B cell (primary cell): ENCODE results near the gene PDE11A. TPM values are rescaled to one million over a fixed set of nuclear protein-coding genes. Genes with fewer than 3 reads are reported as not detected.

Experiments
- ATAC-seq: fragments of 200-7000 bp; cut with Tn5 transposase; one replicate; pipeline ENCODE4 v1.10.0; 2021; ENCODE audit warnings: low read depth, mild to moderate bottlenecking, moderate number of reproducible peaks, moderate library complexity
- CTCF ChIA-PET: fragments of 350-600 bp; sonication (Branson Sonifier 250); formaldehyde crosslinking; loops from one replicate; lab custom pipeline; 2021; ENCODE audit warnings: antibody characterized with exemption, inconsistent platforms; lab: Charles Lee
- POLR2A ChIA-PET: fragments of 350-600 bp; sonication (Branson Sonifier 250); formaldehyde crosslinking; loops from one replicate; lab custom pipeline; 2021; ENCODE audit warnings: antibody characterized with exemption; lab: Charles Lee
- DNase-seq: peaks from one replicate; pipeline ENCODE4 v3.0.0; 2013
- H2AFZ ChIP-seq: 2 replicates; pipeline ENCODE4 v1.6.1; 2012; ENCODE audit warnings: mild to moderate bottlenecking, low read depth, low read length; ENCODE audit not compliant: insufficient read depth, poor library complexity, severe bottlenecking
- H3K27ac ChIP-seq, 2 donors: 1 replicate in 1 of 2; 2 replicates in 1 of 2; pipeline ENCODE4 v1.5.1; 2012 to 2013; ENCODE audit warnings: low read length in 2 of 2, mild to moderate bottlenecking in 2 of 2, moderate library complexity in 1 of 2
- H3K27me3 ChIP-seq, 4 experiments: fragments of 200-600 bp in 1 of 4; sonication (generic) in 1 of 4; replicated peaks in 1 of 4; 1 replicate in 2 of 4; 2 replicates in 2 of 4; pipeline versions ENCODE4 v1.6.1 to v1.7.0; 2013 to 2016; ENCODE audit warnings: low read length in 3 of 4, mild to moderate bottlenecking in 2 of 4, mixed read lengths in 1 of 4, moderate library complexity in 1 of 4; ENCODE audit not compliant: insufficient read depth in 4 of 4, control insufficient read depth in 3 of 4; ENCODE audit errors: control extremely low read depth in 1 of 4
- H3K36me3 ChIP-seq, 2 experiments: replicated peaks in 1 of 2; 1 replicate in 1 of 2; 2 replicates in 1 of 2; pipeline versions ENCODE4 v1.6.1 to v1.7.1; 2013; ENCODE audit warnings: low read length in 1 of 2; ENCODE audit not compliant: insufficient read depth in 2 of 2, control insufficient read depth in 1 of 2; ENCODE audit errors: control extremely low read depth in 1 of 2, extremely low read depth in 1 of 2
- H3K4me1 ChIP-seq, 2 donors: fragments of 200-600 bp in 1 of 2; sonication (generic) in 1 of 2; 1 replicate in 1 of 2; 2 replicates in 1 of 2; pipeline versions ENCODE4 v1.5.1 to v1.6.1; 2013 to 2017; ENCODE audit warnings: low read length in 2 of 2; ENCODE audit not compliant: control insufficient read depth in 2 of 2, insufficient read depth in 2 of 2
- H3K4me2 ChIP-seq: replicated peaks from 2 replicates; pipeline ENCODE3; 2012; ENCODE audit warnings: mild to moderate bottlenecking, low read depth, low read length; ENCODE audit not compliant: poor library complexity, severe bottlenecking
- H3K4me3 ChIP-seq, 5 experiments: fragments of 200-600 bp in 1 of 5; sonication (generic) in 1 of 5; 1 replicate in 3 of 5; 2 replicates in 2 of 5; pipeline versions ENCODE4 v1.5.1 to v1.7.0; 2011 to 2016; ENCODE audit warnings: low read length in 4 of 5, mild to moderate bottlenecking in 4 of 5, low read depth in 2 of 5, control low read depth in 1 of 5, moderate library complexity in 1 of 5; ENCODE audit not compliant: insufficient read depth in 1 of 5; ENCODE audit errors: control extremely low read depth in 1 of 5, extremely low read depth in 1 of 5
- H3K79me2 ChIP-seq: fragments of 200-600 bp; sonication (generic); one replicate; pipeline ENCODE4 v1.6.0; 2016; ENCODE audit warnings: low read length; ENCODE audit not compliant: control insufficient read depth, insufficient read depth
- H3K9ac ChIP-seq: fragments of 200-600 bp; sonication (generic); 2 replicates; pipeline ENCODE4 v1.6.1; 2017; ENCODE audit warnings: mild to moderate bottlenecking, low read length, moderate library complexity
- H3K9me3 ChIP-seq, 3 donors: one replicate each; pipeline versions ENCODE4 v1.6.1 to v1.7.1; 2013; ENCODE audit warnings: low read length in 2 of 3; ENCODE audit not compliant: control insufficient read depth in 2 of 3, insufficient read depth in 1 of 3; ENCODE audit errors: control extremely low read depth in 1 of 3
- H4K20me1 ChIP-seq: 2 replicates; pipeline ENCODE4 v1.6.0; 2012; ENCODE audit warnings: mild to moderate bottlenecking, low read length; ENCODE audit not compliant: insufficient read depth, control insufficient read depth, poor library complexity, severe bottlenecking
- H3K27ac Mint-ChIP-seq: one replicate; pipeline ENCODE4 v1.8.0; 2021; ENCODE audit warnings: mixed read lengths
- H3K27me3 Mint-ChIP-seq: one replicate; pipeline ENCODE4 v1.8.0; 2021; ENCODE audit warnings: mixed read lengths
- H3K4me1 Mint-ChIP-seq: one replicate; pipeline ENCODE4 v1.8.0; 2021; ENCODE audit warnings: mixed read lengths
- H3K4me3 Mint-ChIP-seq: one replicate; pipeline ENCODE4 v1.8.0; 2021; ENCODE audit warnings: mixed read lengths
- H3K9me3 Mint-ChIP-seq: one replicate; pipeline ENCODE4 v1.8.0; 2022; ENCODE audit warnings: mixed read lengths; ENCODE audit not compliant: insufficient read depth
- EZH2 ChIP-seq: IDR thresholded peaks from 2 replicates; pipeline ENCODE4 v1.6.1; 2012; ENCODE audit warnings: borderline replicate concordance, low read depth, mild to moderate bottlenecking, moderate library complexity, low read length; ENCODE audit not compliant: insufficient read depth, poor library complexity, severe bottlenecking
- WGBS: methylation state at CpG from one replicate; pipeline ENCODE4 v1.1.5; 2013; ENCODE audit warnings: missing lambda C conversion rate; ENCODE audit not compliant: insufficient coverage; 5-methylcytosine and 5-hydroxymethylcytosine counted together
- intact Hi-C: fragments of 100-400 bp; cut with micrococcal nuclease; formaldehyde crosslinking; loops from one replicate; pipeline ENCODE4 v1.10.0; 2022
- polyA plus RNA-seq: library from polyadenylated mRNA; depleted of rRNA; stranded (reverse); fragments of >200 nt; gene quantifications from 2 replicates; pipeline ENCODE4 v1.2.3, GENCODE V29; 2012
- total RNA-seq, 2 donors: library from RNA; stranded (reverse); fragments of 120-200 nt in 1 of 2; gene quantifications; 1 replicate in 1 of 2; 2 replicates in 1 of 2; pipeline versions ENCODE4 v1.2.3 to v1.2.4, GENCODE V29; 2013 to 2022
- TF ChIP-seq, protein P1 (sequence below): fragments of 200-600 bp; IDR thresholded peaks from one replicate; pipeline ENCODE4 v1.8.0; 2022; ENCODE audit warnings: antibody characterized with exemption, mild to moderate bottlenecking

Gene PDE11A
- total and polyA plus RNA-seq, 2 donors (not counting 1 experiment from before 2014, with no cell fraction given): 0.25 TPM; not detected in 1

DNA sequence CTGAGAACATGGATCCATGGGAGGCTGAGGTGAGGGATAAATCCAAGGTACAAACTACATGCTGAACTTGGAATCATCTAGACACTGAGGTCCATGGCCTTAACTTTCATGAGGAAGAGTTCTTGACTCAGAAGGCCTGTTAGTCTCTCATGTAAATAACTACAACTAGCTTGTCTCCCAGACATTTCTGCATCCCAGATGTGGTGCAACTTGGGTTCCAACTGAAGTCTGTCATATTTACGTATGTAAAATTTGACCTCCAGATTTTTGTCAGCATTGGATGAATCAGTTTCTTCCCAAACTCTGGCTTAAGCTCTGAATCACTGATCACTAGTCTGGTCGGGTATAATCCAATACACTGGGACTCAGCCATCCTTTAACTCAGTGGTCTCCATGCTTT, 306.9 kb downstream of the PDE11A start:
- Mint-ChIP-seq H3K9me3 (no peaks in the 10 kb centered on the region), H3K4me1 (peaks cover 9% of the 10 kb centered on the region), H3K4me3 (no peak overlapping the region), H3K27me3 (peaks cover 18% of the 10 kb centered on the region), H3K27ac (no peak overlapping the region)
- Histone ChIP-seq H2AFZ (no peak overlapping the region), H3K4me3 (no peak overlapping the region), H3K79me2 (no peaks in the 10 kb centered on the region), H4K20me1 (no peaks in the 10 kb centered on the region), H3K27me3 (peaks cover 0 to 4% (median 0%) of the 10 kb centered on the region in 4 experiments), H3K36me3 (no peaks in the 10 kb centered on the region), H3K27ac (no peak overlapping the region), H3K9ac (no peak overlapping the region), H3K4me1 (peaks cover 4 to 5% of the 10 kb centered on the region in 2 donors), H3K9me3 (no peaks in the 10 kb centered on the region), H3K4me2 (no peak overlapping the region)
- DNase-seq (no peak), ATAC-seq (no peak)
- intact Hi-C loops: loop anchor here (10.0 kb wide), 1 partner anchor 131 kb away; no protein-coding TSS in a partner anchor
- no peak for TF ChIP-seq EZH2
- TF ChIP-seq, protein P1, sequence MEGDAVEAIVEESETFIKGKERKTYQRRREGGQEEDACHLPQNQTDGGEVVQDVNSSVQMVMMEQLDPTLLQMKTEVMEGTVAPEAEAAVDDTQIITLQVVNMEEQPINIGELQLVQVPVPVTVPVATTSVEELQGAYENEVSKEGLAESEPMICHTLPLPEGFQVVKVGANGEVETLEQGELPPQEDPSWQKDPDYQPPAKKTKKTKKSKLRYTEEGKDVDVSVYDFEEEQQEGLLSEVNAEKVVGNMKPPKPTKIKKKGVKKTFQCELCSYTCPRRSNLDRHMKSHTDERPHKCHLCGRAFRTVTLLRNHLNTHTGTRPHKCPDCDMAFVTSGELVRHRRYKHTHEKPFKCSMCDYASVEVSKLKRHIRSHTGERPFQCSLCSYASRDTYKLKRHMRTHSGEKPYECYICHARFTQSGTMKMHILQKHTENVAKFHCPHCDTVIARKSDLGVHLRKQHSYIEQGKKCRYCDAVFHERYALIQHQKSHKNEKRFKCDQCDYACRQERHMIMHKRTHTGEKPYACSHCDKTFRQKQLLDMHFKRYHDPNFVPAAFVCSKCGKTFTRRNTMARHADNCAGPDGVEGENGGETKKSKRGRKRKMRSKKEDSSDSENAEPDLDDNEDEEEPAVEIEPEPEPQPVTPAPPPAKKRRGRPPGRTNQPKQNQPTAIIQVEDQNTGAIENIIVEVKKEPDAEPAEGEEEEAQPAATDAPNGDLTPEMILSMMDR: no peak
- ChIA-PET POLR2A (no interaction called here), CTCF (interaction anchor here (1.0 to 6.6 kb wide), 5 partner anchors 14 to 601 kb away, joined by 3 to 66 read pairs (median 6); no protein-coding TSS in a partner anchor)
- WGBS: 89% methylated on average over 1 of the region's 2 CpGs

DNA sequence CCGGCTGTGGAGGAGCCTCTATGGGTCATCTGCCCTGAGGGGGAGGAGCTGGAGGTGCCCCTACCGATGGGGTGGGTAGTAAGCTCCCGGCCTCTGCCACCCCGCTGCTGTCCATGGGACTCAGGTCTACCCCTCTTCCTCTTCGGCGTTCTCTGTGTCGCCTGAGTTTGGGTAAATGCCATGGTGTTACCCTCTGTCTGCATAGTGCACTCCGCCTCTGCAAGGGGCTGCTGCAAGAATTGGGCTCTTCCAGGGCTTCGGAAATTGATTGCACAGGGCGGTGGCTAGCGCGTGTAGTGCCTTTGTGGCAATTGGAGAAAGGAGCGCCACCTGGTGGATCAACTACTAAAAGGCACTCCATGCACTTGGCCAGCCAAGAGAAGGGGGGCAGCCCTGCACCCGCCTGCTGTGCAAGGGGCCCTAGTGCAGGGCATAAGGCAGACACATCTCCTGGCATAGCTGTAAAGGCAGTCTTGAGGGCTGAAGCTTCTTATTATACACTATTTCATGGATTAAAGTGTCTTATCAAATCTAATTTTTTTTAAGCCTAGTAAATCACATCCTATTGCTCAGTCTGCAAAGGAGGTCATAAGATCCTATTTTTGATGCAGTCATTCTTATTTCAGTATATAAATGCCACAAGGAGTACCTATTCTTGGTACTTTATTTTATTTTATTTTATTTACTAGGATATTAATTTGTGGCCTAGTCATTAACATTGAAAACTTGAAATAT, 308.9 kb downstream of the PDE11A start:
- CTCF ChIA-PET: interaction anchor here (0.5 to 6.6 kb wide), 15 partner anchors 9 to 1637 kb away, joined by 3 to 66 read pairs (median 8); no protein-coding TSS in a partner anchor

More for the DNA sequence above, 308.9 kb downstream of the PDE11A start:
- ATAC-seq (peak; percentile 97), DNase-seq (peak; percentile 80)
- H3K9me3 Mint-ChIP-seq: no peaks in the 10 kb centered on the region
- H3K27me3 ChIP-seq: peaks cover 0 to 6% (median 0%) of the 10 kb centered on the region in 4 experiments
- H3K9me3 ChIP-seq: no peaks in the 10 kb centered on the region
- H3K79me2 ChIP-seq: no peaks in the 10 kb centered on the region
- no peaks in the 10 kb centered on the region for H4K20me1 ChIP-seq
- POLR2A ChIA-PET: no interaction called here
- peaks cover 23% of the 10 kb centered on the region for H3K27me3 Mint-ChIP-seq
- peaks cover 9% of the 10 kb centered on the region for H3K4me1 Mint-ChIP-seq
- H3K27ac ChIP-seq: no peak overlapping the region
- peaks cover 4 to 5% of the 10 kb centered on the region in 2 donors for H3K4me1 ChIP-seq
- H3K9ac ChIP-seq: no peak overlapping the region
- WGBS: 39% methylated on average over 11 of the region's 14 CpGs
- intact Hi-C loops: loop anchor here (1.0 to 10.0 kb wide), 3 partner anchors 129 to 599 kb away; no protein-coding TSS in a partner anchor
- peak overlapping the region; percentile 67 for H3K4me2 ChIP-seq
- H3K36me3 ChIP-seq: no peaks in the 10 kb centered on the region
- H3K4me3 ChIP-seq: peak overlapping the region in 1 of 5 experiments; percentile 19
- H2AFZ ChIP-seq: peak overlapping the region; percentile 69
- H3K4me3 Mint-ChIP-seq: peak overlapping the region; percentile 75
- TF ChIP-seq EZH2: no peak
- TF ChIP-seq, protein P1: peak; percentile 93
- no peak overlapping the region for H3K27ac Mint-ChIP-seq
